Measurements from ENCODE around the gene TMEM87A. TPM values are rescaled to one million over a fixed set of nuclear protein-coding genes. Genes with fewer than 3 reads are reported as not detected.

The TMEM87A gene
- total RNA-seq, 4 donors from 2014 or later, result 40.7 to 57.5 (median 47.7) TPM

DNA sequence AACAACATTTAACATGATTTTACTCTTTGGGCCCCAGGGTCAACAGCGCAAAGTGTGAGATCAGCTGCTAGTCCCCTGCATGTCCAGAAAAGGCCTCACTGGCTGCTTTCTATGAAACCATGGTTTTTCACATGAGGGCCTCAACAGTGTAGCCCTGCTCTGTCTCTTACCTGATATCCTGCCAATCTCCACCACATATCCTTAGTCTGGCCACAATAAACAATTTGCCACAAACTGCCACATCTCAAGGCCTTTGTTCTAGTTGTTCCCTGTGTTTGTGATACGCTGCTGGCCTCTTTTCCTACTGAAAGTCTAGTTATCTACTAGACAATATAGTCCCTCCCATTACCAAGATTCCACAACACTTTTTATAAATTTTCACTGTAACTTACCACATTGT is 82.9 kb downstream of the TMEM87A start:
- no peaks in the 10 kb centered on the region for H3K9me3 ChIP-seq
- H3K27me3 ChIP-seq, result no peaks in the 10 kb centered on the region
- DNase-seq (ENCODE audit: extremely low spot score), result no peak
- intact Hi-C loops (cut with DNase I), result no loop called here
- TF ChIP-seq, protein P1, sequence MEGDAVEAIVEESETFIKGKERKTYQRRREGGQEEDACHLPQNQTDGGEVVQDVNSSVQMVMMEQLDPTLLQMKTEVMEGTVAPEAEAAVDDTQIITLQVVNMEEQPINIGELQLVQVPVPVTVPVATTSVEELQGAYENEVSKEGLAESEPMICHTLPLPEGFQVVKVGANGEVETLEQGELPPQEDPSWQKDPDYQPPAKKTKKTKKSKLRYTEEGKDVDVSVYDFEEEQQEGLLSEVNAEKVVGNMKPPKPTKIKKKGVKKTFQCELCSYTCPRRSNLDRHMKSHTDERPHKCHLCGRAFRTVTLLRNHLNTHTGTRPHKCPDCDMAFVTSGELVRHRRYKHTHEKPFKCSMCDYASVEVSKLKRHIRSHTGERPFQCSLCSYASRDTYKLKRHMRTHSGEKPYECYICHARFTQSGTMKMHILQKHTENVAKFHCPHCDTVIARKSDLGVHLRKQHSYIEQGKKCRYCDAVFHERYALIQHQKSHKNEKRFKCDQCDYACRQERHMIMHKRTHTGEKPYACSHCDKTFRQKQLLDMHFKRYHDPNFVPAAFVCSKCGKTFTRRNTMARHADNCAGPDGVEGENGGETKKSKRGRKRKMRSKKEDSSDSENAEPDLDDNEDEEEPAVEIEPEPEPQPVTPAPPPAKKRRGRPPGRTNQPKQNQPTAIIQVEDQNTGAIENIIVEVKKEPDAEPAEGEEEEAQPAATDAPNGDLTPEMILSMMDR (IDR thresholded peaks at IDR 0.05), result no peak
- TF ChIP-seq EP300 (IDR thresholded peaks at IDR 0.05), result no peak
- no peak for TF ChIP-seq POLR2AphosphoS5 (IDR thresholded peaks at IDR 0.05)
- TF ChIP-seq POLR2A (IDR thresholded peaks at IDR 0.05; ENCODE audit: low read depth), result no peak
- H3K4me1 ChIP-seq, result no peaks in the 10 kb centered on the region
- 100% methylated on average over 2 of the region's 2 CpGs for WGBS
- H3K4me3 ChIP-seq, result no peak overlapping the region
- no peak overlapping the region for H3K27ac ChIP-seq (replicated peaks in 1 of 4)
- H3K36me3 ChIP-seq, result peaks cover 51 to 86% (median 68%) of the 10 kb centered on the region in 4 donors

DNA sequence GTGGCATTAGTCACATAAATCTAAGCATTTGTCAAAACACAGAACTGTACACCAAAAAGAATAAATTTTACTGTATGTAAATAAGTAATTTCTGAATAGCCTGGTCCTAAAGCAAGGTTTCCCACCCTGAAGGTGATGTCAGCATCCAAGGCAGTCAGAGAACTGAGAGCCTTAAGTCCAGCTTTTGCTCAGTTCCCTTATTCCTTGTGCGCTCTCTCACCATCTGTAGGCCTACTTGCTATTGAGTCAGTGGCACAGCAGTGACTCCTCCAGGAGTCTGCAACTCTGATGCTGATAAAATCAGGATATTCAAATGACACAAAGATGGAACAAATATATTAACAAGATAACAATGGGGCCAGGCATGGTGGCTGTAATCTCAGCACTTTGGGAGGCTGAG is 87.4 kb downstream of the TMEM87A start:
- intact Hi-C loops (cut with DNase I), result no loop called here
- Histone ChIP-seq H3K4me3 (no peak overlapping the region), H3K9me3 (no peaks in the 10 kb centered on the region), H3K36me3 (peaks cover 75 to 99% (median 85%) of the 10 kb centered on the region in 4 donors), H3K27me3 (no peaks in the 10 kb centered on the region), H3K4me1 (no peaks in the 10 kb centered on the region), H3K27ac (replicated peaks in 1 of 4) (no peak overlapping the region)
- TF ChIP-seq POLR2AphosphoS5 (IDR thresholded peaks at IDR 0.05) (no peak), POLR2A (IDR thresholded peaks at IDR 0.05; ENCODE audit: low read depth) (no peak), EP300 (IDR thresholded peaks at IDR 0.05) (no peak)
- TF ChIP-seq, protein P1 (IDR thresholded peaks at IDR 0.05), result no peak
- no peak for DNase-seq (ENCODE audit: extremely low spot score)
- 95% methylated on average over 1 of the region's 1 CpG for WGBS

DNA sequence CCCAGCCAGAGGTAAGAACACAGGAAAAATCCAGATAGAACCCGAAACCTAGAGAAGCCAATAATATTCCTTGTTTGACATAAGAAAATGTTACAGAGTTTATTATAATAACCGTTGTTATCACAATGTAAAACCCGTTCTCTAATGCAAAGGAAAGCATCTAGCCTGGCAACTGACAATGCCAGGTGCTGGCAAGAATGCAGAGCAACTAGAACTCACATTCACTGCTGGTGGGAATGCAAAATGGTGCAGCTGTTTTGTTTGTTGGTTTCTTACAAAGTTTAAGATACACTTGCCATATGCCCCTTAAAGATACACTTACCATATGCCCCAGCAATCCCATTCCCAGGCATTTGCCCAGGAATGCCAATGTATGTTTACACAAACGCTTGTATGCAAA is 88.5 kb downstream of the TMEM87A start:
- H3K4me3 ChIP-seq, result no peak overlapping the region
- 97% methylated on average over 4 of the region's 4 CpGs for WGBS
- no peaks in the 10 kb centered on the region for H3K27me3 ChIP-seq
- peaks cover 66 to 98% (median 82%) of the 10 kb centered on the region in 4 donors for H3K36me3 ChIP-seq
- no peaks in the 10 kb centered on the region for H3K4me1 ChIP-seq
- no peak for TF ChIP-seq POLR2AphosphoS5 (IDR thresholded peaks at IDR 0.05)
- TF ChIP-seq, protein P1 (IDR thresholded peaks at IDR 0.05), result no peak
- TF ChIP-seq POLR2A (IDR thresholded peaks at IDR 0.05; ENCODE audit: low read depth), result no peak
- TF ChIP-seq EP300 (IDR thresholded peaks at IDR 0.05), result no peak
- no peak for DNase-seq (ENCODE audit: extremely low spot score)
- H3K27ac ChIP-seq (replicated peaks in 1 of 4), result no peak overlapping the region
- no peaks in the 10 kb centered on the region for H3K9me3 ChIP-seq
- intact Hi-C loops (cut with DNase I), result no loop called here

DNA sequence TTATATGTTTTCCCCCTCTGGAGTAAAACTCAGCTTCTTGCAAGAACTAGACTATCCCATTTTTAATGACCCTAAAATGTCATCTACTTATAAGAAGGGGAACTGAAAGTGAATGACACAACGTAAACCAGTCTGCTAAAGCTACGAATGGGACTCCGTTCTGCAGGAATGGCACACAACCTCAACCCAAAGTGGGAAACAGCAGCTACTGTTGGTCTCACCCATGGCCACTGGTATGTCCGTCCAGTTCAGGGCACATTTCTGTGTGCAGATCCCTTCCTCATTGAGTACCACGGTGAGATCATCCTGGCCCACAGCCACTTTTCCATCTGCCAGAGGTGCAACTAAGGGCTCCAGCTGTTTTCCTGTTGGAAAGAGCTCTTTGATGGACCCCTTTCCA is 88.9 kb downstream of the TMEM87A start:
- intact Hi-C loops (cut with DNase I), result no loop called here
- Histone ChIP-seq H3K4me1 (no peaks in the 10 kb centered on the region), H3K27ac (replicated peaks in 1 of 4) (no peak overlapping the region), H3K27me3 (no peaks in the 10 kb centered on the region), H3K4me3 (no peak overlapping the region), H3K36me3 (peaks cover 69 to 99% (median 82%) of the 10 kb centered on the region in 4 donors), H3K9me3 (no peaks in the 10 kb centered on the region)
- 76% methylated on average over 5 of the region's 5 CpGs for WGBS
- TF ChIP-seq EP300 (IDR thresholded peaks at IDR 0.05) (no peak), POLR2AphosphoS5 (IDR thresholded peaks at IDR 0.05) (no peak), POLR2A (IDR thresholded peaks at IDR 0.05; ENCODE audit: low read depth) (no peak)
- TF ChIP-seq, protein P1 (IDR thresholded peaks at IDR 0.05), result no peak
- no peak for DNase-seq (ENCODE audit: extremely low spot score)

DNA sequence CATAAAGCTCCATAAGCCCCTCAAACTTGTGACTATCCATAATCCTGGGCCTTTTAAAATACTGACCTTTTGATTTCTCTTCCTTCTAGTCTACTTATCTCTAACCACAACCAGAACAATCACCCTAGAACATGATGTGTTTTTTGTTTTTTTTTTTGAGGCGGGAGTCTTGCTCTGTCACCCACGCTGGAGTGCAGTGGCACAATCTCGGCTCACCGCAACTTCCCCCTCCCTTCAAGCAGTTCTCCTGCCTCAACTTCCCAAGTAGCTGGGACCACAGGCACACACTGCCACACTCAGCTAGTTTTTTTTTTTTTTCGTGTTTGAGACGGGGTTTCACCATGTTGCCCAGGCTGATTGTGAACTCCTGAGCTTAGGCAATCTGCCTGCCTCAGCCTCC is 90.3 kb downstream of the TMEM87A start:
- DNase-seq (ENCODE audit: extremely low spot score), result no peak
- H3K27ac ChIP-seq (replicated peaks in 1 of 4), result no peak overlapping the region
- H3K36me3 ChIP-seq, result peaks cover 69 to 99% (median 80%) of the 10 kb centered on the region in 4 donors
- no peaks in the 10 kb centered on the region for H3K4me1 ChIP-seq
- TF ChIP-seq EP300 (IDR thresholded peaks at IDR 0.05) (no peak), POLR2A (IDR thresholded peaks at IDR 0.05; ENCODE audit: low read depth) (no peak), POLR2AphosphoS5 (IDR thresholded peaks at IDR 0.05) (no peak)
- intact Hi-C loops (cut with DNase I), result no loop called here
- no peaks in the 10 kb centered on the region for H3K9me3 ChIP-seq
- no peak overlapping the region for H3K4me3 ChIP-seq
- WGBS, result 85% methylated on average over 6 of the region's 6 CpGs
- no peaks in the 10 kb centered on the region for H3K27me3 ChIP-seq

All from esophagus muscularis mucosa (tissue), 4 donors.